OCI-M2 (cell line): ENCODE data around the gene PDE9A.

Source experiments
- DNase-seq: peaks from one replicate; lab custom pipeline; 2025; ENCODE audit not compliant: unreplicated experiment; lab: John Stamatoyannopoulos, UW

The PDE9A gene

GRCh38 chr21:42768324-42769121 is 115.1 kb downstream of the PDE9A start:
- no peak for DNase-seq

DNA sequence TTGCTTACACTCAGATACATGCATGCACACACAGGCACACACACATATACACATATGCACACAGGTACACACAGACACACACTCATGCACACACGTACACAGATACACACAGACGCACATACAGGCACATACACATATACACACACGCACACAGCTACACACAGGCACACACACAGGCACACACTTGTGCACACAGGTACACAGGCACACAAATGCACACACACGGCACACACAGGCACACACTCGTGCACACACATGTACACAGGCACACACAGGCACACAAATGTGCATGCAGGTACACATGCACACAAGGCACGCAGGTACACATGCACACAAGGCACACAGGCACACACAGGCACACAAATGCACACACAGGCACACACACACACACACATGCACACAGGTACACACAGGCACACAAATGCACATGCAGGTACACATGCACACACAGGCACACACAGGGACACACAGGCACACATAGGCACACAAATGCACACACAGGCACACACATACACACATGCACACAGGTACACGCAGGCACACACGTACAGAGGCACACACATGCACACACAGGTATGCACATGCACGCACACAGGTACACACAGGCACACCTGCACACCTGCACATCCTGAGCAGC is 115.9 kb downstream of the PDE9A start:
- DNase-seq, result no peak

GRCh38 chr21:42769820-42770716 is 116.6 kb downstream of the PDE9A start:
- no peak for DNase-seq

DNA sequence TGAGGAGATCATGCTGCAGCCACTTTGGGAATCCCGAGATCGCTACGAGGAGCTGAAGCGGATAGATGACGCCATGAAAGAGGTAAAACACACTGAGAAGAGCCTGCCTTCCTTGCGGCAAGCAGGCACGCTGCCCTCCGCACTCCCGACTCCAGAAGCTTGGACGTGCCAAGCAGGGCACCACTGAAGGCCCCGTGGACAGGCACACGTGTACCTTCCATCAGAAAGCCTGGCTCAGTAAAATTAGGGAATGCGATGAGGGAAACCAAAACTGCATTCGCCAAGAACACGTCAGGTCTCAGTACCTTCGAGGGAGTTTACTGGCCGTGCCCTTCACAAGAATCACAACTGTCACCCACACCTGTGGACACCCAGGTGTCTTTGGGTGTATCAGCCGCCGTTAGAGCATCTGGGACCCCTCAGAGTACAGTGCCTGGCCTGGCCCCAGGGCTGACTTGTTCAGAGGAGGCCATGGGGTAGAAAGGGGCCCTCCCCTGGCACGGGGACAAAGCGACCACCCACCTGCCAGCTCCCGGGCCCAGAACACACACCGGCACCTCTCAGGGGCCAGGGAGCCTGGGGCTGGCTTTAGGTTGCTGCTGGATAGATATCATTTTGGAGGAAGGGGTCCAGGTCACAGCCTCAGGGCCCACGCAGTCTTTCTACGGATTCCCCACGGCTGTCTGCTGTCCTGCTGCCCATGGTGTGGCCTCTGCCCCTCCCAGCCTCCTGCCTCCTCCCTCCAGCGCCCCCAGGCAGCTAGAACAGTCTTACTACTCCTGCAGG is 117.5 kb downstream of the PDE9A start:
- DNase-seq, result no peak

GRCh38 chr21:42771503-42771805 is 118.0 kb downstream of the PDE9A start:
- no peak for DNase-seq

DNA sequence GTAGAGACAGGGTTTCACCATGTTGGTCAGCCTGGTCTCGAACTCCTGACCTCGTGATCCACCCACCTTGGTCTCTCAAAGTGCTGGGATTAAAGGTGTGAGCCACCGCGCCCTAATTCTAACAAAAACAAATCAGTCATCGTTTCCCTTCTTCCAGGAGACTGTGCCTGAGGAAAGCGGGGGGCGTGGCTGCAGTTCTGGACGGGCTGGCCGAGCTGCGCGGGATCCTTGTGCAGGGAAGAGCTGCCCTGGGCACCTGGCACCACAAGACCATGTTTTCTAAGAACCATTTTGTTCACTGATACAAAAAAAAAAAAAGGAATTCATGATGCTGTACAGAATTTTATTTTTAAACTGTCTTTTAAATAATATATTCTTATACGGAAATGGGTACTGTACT is 121.7 kb downstream of the PDE9A start:
- DNase-seq, result no peak

GRCh38 chr21:42775891-42776290 is 122.5 kb downstream of the PDE9A start:
- no peak for DNase-seq

- DNase-seq, result no peak
Measured at GRCh38 chr21:42777064-42777756, 123.8 kb downstream of the PDE9A start.

DNA sequence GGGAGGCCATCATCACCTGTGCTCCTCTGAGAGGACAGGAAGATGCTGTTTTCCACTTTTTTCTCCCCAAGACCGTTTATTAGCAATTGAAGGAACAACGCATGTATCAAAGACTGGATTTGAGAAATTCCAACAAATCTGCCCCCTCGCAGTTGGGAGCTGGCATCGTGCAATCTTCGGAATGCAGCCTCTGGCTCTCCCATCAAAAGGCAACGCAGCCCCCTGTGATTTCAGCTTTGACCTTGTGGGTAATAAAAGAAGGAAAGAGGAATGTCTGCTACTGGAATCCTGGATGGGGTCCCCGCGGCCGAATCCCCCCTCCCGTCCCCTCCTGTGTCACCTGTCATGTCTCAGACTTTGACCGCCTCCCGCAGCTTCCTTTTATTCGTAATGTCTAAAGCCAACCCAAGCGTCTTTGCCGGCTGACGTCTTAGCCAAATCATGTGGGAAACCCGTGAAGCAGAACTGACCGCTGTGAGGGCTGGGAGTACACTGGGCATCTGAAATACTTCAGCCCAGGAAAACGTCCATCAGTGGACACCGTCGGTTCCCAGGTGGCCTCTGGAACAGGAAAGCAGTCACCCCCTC is 124.4 kb downstream of the PDE9A start:
- no peak for DNase-seq

DNA sequence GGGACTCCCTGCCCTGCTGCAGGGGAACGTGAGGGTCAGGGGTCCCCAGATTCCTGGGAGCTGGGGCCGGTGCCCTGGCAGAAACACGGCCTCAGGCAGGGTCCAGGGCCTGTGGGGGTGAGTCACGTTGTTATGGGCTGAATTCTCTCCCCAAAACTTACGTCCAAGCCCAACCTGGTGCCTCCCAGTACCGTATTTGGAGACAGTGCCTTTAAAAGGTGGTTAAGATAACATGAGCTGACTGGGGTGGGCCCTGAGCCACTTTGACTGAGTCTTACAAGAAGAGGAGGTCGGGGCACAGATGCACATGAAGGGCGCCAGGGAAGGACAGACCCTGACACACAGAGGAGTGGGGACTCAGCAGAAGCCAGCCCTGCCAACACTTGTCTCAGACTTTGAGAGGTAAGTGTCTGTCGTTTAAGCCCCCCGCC is 126.0 kb downstream of the PDE9A start:
- no peak for DNase-seq

GRCh38 chr21:42780617-42781016 is 127.2 kb downstream of the PDE9A start:
- no peak for DNase-seq

DNA sequence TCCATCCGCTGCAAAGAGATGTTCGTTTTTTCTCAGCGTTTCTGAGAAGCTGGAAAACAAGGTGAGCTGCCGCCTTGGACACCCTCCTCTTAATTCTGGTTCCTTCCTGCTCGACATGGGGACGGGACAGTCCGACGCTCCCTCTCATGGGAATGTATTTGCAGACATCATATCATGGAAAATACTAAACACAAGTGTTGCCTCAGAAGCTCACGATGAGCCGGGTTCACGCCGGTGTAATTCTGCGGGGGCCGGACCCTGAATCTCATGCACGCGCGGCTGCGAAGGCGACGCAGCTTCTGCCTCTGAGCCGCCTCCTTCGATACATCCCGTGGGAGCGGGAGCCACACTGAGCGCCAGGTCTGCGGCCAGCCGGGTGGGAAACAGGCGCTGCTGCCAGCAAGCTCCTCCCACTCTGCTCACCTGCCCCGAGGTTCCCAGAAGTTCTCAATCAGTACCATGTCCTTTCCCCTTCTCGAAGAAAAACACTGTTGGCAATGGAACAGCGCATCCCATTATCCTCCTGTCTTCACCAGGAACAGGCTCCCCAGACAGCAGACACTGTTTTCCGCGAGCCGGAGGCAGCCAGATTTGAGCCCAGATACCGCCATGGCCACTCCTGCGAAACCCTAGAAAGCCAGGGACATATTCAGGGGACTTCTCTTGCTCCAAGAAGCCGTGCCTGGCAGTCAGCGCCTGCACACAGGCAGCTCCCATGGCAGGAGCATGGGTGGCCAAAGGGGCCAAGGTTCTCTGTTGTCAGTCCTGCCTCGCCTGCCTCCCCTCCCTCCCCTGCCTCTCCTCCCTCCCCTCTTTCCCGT is 127.9 kb downstream of the PDE9A start:
- DNase-seq, result no peak

DNA sequence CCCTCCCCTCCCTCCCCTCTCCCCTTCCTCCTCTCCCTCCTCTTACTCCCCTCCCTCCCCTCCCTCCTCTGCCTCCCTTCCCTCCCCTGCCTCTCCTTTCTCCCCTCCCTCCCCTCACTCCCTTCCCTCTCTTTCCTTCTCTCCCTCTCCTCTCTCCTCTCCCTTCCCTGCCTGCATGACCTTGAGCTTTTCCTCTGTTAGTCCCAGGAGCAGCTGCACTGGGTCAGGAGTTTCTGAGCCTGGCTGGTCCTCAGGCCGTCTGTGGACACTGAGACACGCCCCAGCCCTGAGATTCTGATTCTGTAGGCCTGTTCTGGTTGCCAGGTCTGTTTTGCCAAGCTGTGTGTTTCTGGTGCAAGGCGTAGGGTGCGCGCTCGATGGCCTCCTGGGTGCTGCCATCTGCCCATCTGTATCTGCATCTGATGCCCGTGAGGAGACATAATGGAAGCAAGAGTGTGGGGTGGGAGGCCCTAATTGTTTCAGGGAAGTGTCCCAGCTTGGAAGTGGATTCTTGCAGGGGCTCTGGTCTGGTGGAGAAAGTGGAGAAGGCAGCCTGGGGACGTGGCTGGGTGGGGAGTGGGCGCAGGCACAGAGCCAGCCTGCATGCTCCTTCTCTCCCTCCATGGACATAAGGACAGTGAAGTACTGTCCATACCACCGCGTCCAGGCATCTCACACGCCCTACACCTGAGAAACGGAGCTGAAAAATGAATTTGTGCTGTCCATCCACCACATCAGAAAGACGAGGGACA is 128.7 kb downstream of the PDE9A start:
- DNase-seq, result no peak

DNA sequence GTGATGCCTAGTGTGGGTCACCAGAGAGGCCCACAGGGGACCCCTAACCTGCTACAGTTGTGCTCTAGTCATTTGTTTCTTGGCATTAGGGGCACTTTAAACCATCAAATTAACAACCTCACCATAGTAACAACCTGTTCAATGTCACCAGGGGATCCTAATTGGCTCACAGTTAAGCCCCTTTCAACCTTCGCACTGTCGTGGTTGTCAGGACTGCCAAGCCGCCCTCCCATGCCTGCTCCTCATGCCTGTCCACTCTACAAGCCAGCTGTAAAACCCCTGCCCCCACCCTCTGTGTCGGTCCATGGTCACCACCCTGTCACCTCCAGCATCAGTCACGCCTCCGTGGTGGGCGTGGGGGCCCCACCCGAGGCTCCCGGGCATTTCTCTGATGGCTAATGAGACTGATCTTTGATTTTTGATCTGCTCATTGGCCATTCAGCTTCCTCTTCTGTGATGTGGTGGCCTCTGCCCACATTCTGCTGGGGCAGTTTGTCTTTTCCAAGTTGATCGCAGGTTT is 129.4 kb downstream of the PDE9A start:
- no peak for DNase-seq

DNA sequence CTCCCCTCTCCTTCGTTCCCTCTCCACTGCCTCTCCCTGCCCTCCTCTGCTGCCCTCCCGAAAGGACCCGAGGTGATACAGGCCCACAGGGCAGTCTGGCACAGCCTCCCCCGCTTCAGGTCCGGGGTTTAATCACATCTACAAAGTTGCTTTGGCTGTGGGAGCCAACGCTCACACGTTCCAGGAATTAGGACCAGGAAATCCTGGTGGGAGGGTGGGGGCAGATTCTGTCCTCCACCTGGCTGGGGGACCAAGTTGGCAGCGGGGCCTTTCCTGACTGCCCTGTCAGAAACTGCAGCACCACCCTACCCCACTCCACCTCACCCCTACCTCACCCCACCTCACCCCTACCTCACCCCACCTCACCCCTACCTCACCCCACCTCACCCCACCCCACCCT is 130.9 kb downstream of the PDE9A start:
- no peak for DNase-seq

- DNase-seq, result no peak
Measured at GRCh38 chr21:42784896-42785451, 131.6 kb downstream of the PDE9A start.

DNA sequence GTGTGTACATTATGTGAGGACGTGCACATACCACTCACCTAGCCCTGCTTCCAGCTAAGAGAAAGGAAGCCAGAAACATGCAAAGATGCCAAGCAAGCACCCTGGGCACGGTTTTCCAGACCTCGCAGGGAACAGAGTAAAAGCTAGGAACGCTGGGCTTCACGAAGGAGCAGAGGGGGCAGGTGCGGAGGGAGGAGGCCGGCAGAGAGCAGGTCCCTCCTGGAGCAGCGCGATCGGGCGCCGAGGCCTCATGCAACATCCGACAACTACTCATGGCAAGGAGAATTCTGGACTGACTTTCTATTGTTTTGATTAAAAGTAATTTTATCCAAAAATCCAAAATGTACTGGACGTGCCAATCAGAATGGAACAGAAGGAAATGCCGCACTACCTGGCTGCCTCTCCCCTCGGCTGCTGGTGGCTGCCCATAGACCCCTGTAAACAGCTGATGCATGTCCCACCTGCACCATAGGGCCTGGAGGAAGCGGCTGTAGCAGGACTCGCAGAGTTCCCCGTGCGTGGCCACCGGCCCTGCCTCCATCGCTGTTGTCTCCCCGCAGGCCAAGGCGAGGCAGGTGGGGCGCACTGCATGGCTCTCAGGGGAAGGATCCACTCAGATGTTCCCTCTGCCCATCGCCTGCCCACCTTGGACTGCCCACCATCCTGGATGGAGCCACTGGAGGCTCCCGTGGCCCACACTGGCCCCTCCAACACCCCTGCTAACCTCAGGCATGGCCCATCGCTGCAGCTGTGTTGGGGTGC is 132.4 kb downstream of the PDE9A start:
- DNase-seq, result no peak
